Stimulated activated CD8-positive, alpha-beta memory T cell treated with anti-CD3 and anti-CD28 coated beads, Interleukin-7, amount 100 ng/mL, for 4 hours (primary cell): Measurements from ENCODE around the gene CCDC97.
"Not testable (repeated sequence)": the region's sequence is repeated elsewhere in the genome, so short reads cannot be mapped to it uniquely, and the experiment has no call there.

Experiments used
- DNase-seq, 2 donors: peaks; one replicate each; pipeline ENCODE4 v3.0.0-alpha.2; 2020; ENCODE audit warnings: low read depth in 2 of 2

CCDC97 gene

DNA sequence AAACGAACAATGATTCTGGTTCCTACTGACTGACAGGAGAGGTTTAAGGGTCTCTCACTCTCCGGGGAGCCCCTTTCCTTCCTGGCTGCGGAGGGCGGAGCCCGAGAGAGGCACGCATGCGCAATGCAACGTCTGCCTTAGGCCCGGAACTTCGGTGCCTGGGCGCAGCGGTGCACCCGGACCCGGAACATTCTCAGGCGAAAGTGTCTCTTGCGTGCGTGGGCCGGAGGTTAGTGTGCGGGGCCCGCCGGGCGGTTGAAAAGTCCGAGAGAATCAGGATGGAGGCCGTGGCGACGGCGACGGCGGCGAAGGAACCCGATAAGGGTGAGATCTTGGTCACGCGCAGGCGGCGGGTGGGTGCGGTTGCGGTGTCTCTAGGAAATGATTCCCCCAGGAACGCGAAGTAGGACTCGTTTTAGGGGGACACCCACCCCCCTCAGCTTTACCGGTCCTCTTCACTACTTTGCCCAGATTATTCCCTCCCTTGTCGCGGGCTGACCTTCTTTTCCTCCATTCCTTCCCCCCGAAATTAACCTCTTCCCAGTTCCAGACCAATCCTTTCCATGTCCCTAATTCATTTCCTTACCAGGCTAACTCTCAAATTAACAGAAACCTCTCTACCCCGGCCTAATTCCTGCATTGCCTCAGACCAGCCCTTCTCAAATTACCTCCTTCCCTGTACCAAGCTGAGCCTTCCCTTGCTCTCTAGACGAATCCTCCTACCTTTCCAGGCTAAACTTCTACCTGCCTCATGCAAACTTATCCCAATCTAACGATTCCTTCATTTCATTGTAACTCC is at the start of gene CCDC97:
CCDC97 (plus strand) TSS at position 140 of the 799 bp plus-strand sequence; CDS start at position 279, 139 bp downstream.
- peak; percentile 77 to 84 for DNase-seq

DNA sequence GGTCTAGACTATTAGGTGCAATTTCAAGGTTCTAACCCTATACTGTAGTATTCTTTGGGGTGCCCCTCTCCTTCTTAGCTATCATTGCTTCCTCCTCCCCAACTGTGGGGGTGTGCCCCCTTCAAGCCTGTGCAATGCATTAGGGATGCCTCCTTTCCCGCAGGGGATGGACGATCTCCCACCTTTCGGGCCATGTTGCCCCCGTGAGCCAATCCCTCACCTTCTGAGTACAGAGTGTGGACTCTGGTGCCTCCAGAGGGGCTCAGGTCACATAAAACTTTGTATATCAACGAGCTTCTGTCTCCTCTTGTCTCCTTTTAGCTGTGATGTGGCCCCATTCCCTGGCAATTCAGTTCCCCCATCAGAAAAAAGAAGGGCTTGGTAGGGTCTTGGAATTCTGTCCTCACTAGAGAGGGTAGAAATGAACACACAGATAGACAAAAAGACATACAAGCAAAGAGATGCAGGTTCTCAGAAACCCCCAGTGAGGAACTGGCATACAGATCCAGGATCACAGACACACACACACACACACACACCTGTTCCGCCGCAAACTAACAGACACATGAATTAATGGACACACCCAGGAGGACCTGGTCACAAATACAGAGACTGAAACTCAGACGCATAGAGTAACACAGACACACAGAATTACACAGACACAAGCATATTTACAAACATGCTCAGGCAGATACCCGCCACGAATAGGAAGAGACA is 48.3 kb upstream of the CCDC97 start:
- no peak for DNase-seq

DNA sequence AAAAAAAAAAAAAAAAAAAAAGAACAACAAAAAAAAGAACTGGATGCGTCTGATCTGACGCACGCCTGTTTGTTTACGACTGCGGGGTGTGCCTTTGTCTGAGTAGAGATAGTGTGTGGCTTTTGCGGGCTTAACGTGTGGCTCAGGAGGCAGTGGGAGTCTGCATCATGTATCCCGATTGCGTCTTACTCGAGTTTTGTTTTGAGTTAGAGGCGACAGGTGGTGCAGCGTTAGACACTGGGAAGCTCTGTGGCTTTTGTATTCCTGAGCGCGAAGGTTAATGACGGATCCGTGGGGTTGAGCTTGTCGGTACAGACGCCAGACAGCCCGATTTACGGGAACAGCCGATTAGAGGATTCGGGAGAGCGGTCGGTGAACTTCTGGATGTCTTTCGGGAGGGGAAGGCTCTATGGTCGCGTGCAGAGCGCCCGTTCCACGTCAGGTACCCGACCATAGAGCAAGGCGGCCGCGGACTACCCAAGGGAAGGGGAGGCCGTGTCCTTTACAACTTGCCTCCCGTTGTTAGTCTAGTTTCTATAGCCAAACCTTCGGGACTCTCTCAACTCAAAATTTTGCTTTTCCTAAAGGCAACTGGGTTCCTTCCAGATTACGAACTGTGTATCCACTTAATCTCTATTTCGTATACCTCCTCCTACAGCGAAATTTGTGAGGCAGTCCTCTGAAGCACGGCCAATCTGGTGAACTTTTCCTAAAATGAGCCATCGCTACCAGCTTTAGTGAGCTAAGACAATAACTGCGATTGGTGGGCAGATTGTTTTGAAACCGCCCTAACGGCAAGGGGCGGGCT is 46.7 kb upstream of the CCDC97 start:
- peak; percentile 60 to 69 for DNase-seq

DNA sequence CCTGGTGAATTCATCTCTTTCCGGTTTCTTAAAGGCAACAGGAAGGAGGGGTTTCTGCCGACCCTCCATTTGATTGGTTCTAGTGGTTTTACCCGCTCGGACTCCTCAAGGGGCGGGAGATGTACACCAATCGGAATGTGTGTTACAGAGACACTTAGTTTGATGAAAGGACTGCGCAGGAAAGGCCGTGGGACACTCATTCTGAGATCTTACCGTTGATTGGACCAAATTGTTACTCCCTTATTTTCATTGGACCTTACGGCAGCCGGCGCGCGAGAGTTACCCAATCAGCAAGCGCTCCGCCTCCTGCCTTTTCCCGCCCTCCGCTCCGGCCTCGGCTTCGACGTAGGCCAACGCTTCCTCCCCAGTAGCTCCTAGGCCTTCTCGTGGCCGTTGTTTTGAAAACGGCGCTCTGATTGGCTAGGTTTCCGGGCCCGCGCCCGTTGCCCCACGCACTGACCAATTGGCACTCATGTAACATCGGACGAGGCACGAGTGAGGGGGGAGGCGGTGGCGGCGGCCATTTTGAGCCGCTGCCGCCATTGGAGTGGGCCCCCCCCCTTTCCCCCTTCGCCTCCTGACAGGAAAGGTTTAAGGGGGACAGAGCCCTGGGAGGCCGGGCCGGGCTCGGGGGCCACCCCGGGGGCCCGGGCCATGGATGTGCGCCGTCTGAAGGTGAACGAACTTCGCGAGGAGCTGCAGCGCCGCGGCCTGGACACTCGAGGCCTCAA is 46.0 kb upstream of the CCDC97 start, which contains the start of gene HNRNPUL1:
HNRNPUL1 (plus strand) TSS at position 523 of the 731 bp plus-strand sequence; CDS start at position 655, 132 bp downstream.
- DNase-seq: peak; percentile 97 to 98

DNA sequence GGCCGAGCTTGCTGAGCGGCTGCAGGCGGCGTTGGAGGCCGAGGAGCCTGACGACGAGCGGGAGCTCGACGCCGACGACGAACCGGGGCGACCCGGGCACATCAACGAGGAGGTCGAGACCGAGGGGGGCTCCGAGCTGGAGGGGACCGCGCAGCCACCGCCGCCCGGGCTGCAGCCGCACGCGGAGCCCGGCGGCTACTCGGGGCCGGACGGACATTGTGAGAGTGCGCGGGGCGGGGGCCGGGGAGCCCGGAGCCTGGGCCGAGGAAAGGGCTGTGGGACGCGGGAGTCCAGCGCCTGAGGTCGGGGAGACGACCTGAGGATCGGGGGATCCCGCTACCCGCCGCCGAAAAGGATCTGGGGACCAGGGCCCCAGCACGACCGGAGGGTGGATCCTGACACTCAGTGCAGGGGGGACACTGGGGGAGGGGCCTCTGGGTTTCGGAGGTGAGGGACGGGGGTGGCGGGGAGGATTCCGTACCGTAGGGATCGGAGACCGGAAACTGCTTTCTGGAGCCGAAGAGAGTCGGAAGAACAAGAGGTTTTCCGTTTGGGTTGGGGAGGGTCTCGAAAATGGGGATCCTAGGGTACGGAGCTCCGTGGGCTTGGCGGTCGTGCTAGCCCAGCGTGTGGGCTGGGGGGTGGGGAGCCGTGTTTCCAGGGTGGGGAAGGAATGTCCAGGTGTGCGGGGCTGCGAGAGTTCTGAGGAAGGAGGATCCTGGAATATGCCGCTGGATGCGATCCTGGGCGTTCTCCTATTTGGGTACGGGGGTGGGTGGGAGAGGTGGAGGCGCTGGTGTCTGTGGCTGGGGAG is 45.2 kb upstream of the CCDC97 start:
- DNase-seq: peak; percentile 14 to 42

DNA sequence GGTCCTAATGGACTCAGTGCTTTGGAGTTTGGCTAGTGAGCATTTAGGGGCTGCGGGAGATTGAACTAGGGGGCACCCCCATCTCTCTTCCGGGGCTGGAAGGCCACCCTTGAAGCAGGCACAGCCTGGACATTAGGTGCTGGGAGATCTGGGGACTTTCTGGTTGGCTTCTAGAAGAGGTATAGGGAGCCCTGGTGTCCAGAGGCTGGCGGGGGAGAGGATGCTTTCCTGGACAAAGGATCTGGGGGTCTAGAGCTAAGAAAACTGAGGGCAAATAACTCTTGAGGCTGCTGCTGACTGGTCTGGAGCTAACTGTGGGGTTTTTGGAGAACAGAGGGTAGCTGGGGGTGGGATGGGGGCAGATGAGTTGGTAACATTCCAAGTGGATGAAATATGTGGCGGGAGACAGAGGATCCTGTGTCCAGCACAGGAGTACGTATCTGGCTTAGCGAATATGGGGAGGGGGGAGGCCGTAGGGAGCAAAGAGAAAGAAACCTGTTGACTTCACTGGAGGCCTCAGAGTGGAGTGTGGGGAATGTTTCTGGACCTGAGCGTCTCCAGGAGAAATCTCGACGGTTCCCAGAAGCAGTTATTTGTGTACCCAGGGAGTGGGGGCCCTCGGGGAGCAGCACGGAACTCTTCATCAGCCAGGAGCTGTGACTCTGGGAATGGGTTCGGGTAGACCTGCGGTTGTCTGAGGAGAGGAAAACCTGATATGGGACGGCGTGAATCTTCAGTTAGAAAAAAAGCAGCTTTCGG is 44.4 kb upstream of the CCDC97 start:
- DNase-seq: no peak

DNA sequence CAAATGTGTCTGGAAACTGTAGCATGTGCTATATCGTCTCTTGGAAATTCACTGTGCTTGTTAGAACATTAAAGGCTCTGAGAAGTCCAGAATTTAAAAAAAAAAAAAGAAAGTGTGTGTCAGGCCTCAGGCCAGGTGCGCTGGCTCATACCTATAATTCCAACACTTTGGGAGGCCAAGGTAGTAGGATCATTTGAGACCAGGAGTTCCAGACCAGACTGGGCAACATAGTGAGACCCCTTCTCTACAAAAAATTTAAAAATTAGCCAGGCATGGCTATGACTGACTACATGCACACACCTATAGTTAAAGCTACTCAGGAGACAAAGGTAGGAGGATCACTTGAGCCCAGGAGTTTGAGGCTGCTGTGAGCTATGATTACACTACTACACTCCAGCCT is 40.9 kb upstream of the CCDC97 start:
- no peak for DNase-seq

DNA sequence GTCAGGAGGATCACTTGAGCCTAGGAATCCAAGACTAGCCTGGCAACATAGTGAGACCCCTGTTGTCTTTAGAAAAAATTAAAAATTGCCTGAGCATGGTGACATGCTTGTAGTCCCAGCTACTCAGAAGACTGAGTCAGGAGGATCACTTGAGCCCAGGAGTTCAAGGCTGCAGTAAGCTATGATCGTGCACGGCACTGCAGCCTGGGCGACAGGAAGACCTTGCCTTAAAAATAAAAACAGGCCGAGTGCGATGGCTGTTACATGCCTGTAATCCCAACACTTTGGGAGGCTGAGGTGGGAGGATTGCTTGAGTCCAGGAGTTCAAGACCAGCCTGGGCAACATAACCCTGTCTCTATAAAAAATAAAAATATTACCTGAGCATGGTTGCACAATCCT is 40.4 kb upstream of the CCDC97 start:
- no peak for DNase-seq

DNA sequence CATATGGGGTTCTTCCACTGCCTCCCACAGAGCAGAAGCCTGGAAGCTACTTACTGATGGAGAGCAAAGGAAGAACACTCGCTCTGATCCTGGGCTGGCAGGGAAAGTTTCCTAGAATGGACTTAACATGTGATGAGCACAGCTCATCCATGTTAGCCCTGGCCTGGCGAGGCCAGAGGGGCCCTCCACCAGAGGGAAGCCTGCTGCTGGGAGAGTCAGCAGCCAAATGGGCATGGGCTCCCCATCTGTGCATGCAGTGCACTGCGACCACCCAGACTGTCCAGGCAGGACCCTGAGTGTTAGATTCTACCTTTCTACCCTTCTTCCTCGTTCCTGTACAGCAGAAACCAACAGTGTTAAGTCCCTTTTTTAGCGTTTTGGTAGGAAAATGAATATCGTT is 36.9 kb upstream of the CCDC97 start:
- no peak for DNase-seq

DNA sequence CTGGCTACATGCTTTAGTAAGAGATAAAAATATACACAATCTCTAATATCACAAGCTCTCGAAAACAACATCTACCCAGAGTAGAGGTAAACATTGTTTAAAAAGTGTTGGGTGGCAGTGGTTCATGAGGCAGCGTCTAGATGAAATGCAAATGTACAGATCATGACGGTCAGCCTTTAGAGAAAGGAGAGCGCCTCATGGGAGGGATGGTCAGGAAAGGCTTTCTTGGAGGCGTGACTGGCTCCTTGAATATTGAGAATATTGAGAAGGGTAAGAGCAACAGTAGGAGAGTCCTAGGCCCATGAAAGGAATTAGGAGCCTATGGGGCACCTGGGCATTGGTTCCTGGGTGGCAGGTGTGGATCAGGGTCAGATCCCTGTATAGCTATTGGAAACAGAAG is 35.2 kb upstream of the CCDC97 start:
- no peak for DNase-seq

DNA sequence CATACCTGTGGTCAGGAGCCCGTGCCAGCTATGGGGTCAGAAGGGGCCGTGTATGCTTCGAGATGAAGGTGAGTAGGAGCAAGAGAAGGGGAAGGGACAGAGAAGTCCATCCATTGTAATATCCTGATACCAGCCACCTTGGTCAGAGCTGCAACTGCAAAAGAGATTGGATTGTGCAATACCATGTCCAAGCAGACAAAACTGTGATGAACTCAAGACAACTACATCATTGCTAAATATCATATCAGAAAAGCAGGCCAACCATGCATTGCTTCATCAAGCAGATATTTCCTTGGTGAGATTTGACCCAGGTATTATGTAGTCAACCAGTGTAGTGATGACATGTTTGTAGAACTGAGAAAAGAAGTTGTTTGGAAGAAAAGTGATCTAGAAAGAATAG is 33.7 kb upstream of the CCDC97 start:
- DNase-seq: no peak

DNA sequence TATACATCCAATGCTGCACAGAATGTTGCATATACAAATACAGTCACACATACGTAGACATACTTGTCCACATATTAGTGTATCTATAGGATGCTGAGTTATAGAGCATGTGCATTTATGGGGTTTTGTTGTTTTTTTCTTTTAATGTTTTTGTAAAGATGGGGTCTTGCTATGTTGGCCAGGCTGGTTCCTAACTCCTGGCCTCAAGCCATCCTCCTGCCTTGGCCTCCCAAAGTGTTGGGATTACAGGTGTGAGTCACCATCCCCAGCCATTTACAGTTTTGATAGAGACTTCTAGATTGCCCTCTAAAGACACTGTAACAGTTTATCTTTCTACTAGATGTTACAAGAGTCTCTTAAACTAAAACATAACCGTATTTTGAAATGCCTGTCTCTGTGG is 31.5 kb upstream of the CCDC97 start:
- no peak for DNase-seq

DNA sequence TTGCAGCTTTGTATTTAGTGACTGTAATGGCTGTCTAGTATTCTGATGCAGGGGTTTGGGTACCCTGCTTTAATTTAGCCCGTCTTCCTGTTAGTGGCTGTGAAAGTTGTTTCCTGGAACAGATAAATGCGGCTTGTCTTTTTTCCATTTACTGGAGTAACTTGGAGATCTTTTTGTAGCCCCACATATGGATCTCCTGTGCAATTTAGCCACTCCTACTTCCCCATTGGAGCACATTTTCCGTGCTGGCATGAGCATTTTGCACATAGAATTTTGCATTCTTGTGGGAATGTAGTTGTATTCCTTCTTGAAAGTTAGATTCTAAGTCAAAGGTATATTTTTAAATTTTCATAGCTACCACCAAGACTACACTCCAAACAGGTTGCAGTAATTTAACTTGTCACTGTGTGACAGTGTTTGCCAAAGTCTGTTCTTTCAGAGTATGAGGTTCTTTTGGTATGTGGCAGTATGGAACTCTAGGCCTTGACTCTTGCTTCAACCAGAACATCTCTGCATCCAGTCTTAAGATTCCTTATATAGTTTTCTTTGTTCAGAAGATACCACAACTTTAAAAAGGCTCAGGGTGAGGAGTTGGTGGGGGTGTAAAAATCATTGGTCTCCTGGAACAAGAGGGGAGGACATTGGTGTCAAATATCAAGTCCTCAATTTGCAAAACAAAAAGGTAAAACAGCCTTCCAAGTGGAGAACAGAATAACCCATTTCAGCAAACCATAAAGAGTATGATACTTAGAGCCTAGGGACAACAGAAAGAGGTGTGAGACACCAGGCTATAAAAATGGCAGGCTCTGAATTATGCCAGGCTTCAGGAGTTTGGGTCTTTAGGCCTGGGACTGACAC is 21.1 kb upstream of the CCDC97 start:
- no peak for DNase-seq

DNA sequence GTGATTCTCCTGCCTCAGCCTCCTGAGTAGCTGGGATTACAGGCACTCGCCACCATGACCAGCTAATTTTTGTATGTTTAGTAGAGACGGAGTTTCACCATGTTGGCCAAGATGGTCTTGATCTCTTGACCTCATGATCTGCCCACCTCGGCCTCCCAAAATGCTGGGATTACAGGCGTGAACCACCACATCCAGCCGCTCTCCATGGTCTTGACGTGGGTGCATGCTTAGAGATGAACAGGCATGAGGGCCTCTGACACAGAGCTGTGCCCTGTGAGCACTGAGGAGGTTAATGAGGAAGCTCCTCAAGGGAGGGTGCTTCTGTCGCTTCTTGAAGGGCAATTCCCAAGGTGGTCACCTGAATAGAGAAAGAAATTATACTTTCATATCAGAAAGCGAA is 20.2 kb upstream of the CCDC97 start:
- not testable (repeated sequence) for DNase-seq

DNA sequence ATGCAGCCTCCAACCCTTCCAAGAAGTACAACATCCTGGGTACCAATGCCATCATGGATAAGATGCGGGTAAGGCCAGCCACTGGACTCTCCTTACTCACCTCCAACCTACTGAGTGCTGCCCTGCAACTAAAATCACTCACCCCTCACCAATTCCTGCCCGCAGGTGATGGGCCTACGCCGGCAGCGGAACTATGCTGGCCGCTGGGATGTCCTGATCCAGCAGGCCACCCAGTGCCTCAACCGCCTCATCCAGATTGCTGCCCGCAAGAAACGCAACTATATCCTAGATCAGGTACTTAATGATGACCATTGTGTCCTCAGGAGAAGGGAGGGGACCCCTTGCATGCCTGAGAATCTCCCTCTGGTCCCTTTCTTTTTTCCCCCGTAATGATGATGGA is 15.6 kb upstream of the CCDC97 start:
- no peak for DNase-seq

DNA sequence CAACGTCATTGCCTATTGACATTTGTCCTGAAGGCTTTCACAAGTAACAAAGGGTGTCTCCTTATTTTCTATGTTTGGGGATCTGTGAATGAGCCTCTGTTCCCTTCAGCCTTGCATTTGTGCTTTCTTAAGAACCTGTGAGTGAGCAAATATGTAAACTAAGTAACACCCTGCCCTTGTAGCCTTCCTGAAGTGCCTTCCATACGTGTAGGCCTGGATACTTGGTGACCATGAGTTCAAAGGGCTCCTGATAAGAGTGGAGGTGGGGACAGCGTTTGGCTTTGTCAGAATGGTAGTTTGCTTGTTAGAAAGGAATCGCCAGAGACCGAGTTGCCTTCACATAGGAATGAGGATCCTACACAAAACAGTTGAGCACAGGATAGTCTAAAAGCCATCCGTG is 14.5 kb upstream of the CCDC97 start:
- no peak for DNase-seq

DNA sequence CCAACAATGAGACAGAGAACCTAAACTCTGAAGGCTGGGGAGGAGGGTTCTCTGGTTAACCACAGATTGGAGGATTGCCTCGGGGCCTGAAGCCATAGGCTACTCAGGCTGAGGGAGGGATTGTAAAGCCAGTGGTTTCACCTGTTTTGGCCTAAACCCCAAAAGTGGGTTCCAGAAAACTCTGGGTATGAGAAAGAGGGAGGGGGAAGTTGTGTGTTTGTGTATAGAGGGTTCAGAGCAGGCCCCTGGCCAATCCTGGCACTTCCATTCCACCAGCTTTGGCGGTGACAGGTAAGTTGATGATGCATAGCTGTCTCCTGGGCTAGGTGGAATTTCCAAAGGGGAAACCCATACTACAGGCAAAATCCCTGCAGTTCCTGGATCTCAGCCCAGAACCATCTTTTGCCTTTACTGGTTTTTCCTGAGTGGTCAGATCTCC is 13.5 kb upstream of the CCDC97 start:
- DNase-seq: no peak

DNA sequence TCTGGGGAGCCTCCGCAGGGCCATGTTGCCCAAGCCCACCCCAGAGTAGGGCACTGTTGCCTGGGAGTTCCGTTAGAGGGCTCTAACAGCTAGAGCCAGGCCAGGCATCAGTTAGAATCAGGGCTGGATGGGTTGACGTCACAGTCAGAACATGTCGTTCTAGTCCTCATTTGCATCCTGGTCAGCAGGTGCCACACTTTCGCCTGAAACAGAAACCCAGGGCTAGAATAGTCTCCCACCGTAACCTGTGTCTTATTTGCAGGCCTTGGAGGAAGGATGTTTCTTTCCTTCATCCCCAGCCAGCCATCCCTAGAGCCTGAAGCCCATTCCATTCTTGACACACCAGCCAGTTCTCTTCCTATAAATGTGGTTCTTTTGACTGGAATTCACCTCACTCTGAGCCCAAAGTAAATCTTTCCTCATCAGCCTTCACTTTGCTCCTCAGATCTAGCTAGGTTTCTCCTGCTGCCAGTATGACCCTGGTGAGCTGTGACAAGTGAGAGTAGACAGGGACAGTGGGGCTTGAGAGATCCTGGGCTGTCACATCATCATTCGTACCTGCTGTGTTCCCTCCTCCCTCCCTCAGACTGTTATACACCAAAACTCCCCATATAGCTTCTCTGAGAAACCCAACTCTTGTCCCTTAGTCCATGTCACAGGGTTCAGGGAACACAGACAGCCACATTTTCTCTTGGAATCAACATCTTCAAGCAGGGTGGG is 12.2 kb upstream of the CCDC97 start:
- DNase-seq: no peak
